ENCODE measurements around the gene NCAM2.

The NCAM2 gene

GRCh38 chr21:21162786-21163185, 164.6 kb downstream of the NCAM2 start:
- H2AFZ ChIP-seq (ENCODE audit: low read length): no peak overlapping the region
- no peak overlapping the region for H3K9ac ChIP-seq (ENCODE audit: low read length)
- no peaks in the 10 kb centered on the region for H4K20me1 ChIP-seq (ENCODE audit: insufficient read depth, low read length)
- no peaks in the 10 kb centered on the region for H3K9me3 ChIP-seq (ENCODE audit: low read length)
- H3K4me3 ChIP-seq (ENCODE audit: low read depth, low read length, poor library complexity, severe bottlenecking): no peak overlapping the region
- no peaks in the 10 kb centered on the region for H3K9me2 ChIP-seq (ENCODE audit: low read depth, low read length)
- no peaks in the 10 kb centered on the region for H3K36me3 ChIP-seq (ENCODE audit: insufficient read depth, low read length)
- no peak overlapping the region for H3K4me2 ChIP-seq (ENCODE audit: low read length)
- H3K27me3 ChIP-seq (ENCODE audit: insufficient read depth, low read length): no peaks in the 10 kb centered on the region
- H3K27ac ChIP-seq (ENCODE audit: low read depth, low read length, poor library complexity, severe bottlenecking): no peak overlapping the region
- TF ChIP-seq EZH2 (IDR thresholded peaks at IDR 0.05; ENCODE audit: borderline replicate concordance, low read length): no peak
- no peak for TF ChIP-seq CTCF (IDR thresholded peaks at IDR 0.05; ENCODE audit: low read length)
- no peaks in the 10 kb centered on the region for H3F3A ChIP-seq (ENCODE audit: insufficient read depth, low read length)
- no peaks in the 10 kb centered on the region for H3K4me1 ChIP-seq (ENCODE audit: insufficient read depth, low read length, severe bottlenecking)
- no peaks in the 10 kb centered on the region for H3K79me2 ChIP-seq (ENCODE audit: insufficient read depth, low read length)

GRCh38 chr21:21163904-21164303, 165.7 kb downstream of the NCAM2 start:
- no peaks in the 10 kb centered on the region for H3K27me3 ChIP-seq (ENCODE audit: insufficient read depth, low read length)
- no peaks in the 10 kb centered on the region for H3K79me2 ChIP-seq (ENCODE audit: insufficient read depth, low read length)
- H3K9me2 ChIP-seq (ENCODE audit: low read depth, low read length): no peaks in the 10 kb centered on the region
- H3K4me3 ChIP-seq (ENCODE audit: low read depth, low read length, poor library complexity, severe bottlenecking): no peak overlapping the region
- no peak overlapping the region for H2AFZ ChIP-seq (ENCODE audit: low read length)
- no peak for TF ChIP-seq EZH2 (IDR thresholded peaks at IDR 0.05; ENCODE audit: borderline replicate concordance, low read length)
- peak; percentile 64 for TF ChIP-seq CTCF (IDR thresholded peaks at IDR 0.05; ENCODE audit: low read length)
- H3K9ac ChIP-seq (ENCODE audit: low read length): no peak overlapping the region
- no peaks in the 10 kb centered on the region for H4K20me1 ChIP-seq (ENCODE audit: insufficient read depth, low read length)
- H3K36me3 ChIP-seq (ENCODE audit: insufficient read depth, low read length): no peaks in the 10 kb centered on the region
- H3K27ac ChIP-seq (ENCODE audit: low read depth, low read length, poor library complexity, severe bottlenecking): no peak overlapping the region
- no peaks in the 10 kb centered on the region for H3F3A ChIP-seq (ENCODE audit: insufficient read depth, low read length)
- no peak overlapping the region for H3K4me2 ChIP-seq (ENCODE audit: low read length)
- no peaks in the 10 kb centered on the region for H3K9me3 ChIP-seq (ENCODE audit: low read length)
- H3K4me1 ChIP-seq (ENCODE audit: insufficient read depth, low read length, severe bottlenecking): no peaks in the 10 kb centered on the region

- no peak overlapping the region for H3K4me3 ChIP-seq (ENCODE audit: low read depth, low read length, poor library complexity, severe bottlenecking)
- no peaks in the 10 kb centered on the region for H3K79me2 ChIP-seq (ENCODE audit: insufficient read depth, low read length)
- no peaks in the 10 kb centered on the region for H3K9me3 ChIP-seq (ENCODE audit: low read length)
- H3K9ac ChIP-seq (ENCODE audit: low read length): no peak overlapping the region
- H3K36me3 ChIP-seq (ENCODE audit: insufficient read depth, low read length): no peaks in the 10 kb centered on the region
- no peaks in the 10 kb centered on the region for H4K20me1 ChIP-seq (ENCODE audit: insufficient read depth, low read length)
- no peaks in the 10 kb centered on the region for H3K4me1 ChIP-seq (ENCODE audit: insufficient read depth, low read length, severe bottlenecking)
- no peaks in the 10 kb centered on the region for H3K27me3 ChIP-seq (ENCODE audit: insufficient read depth, low read length)
- no peak overlapping the region for H3K4me2 ChIP-seq (ENCODE audit: low read length)
- H3K27ac ChIP-seq (ENCODE audit: low read depth, low read length, poor library complexity, severe bottlenecking): no peak overlapping the region
- no peak overlapping the region for H2AFZ ChIP-seq (ENCODE audit: low read length)
- no peaks in the 10 kb centered on the region for H3K9me2 ChIP-seq (ENCODE audit: low read depth, low read length)
- H3F3A ChIP-seq (ENCODE audit: insufficient read depth, low read length): no peaks in the 10 kb centered on the region
- TF ChIP-seq EZH2 (IDR thresholded peaks at IDR 0.05; ENCODE audit: borderline replicate concordance, low read length) (no peak), CTCF (IDR thresholded peaks at IDR 0.05; ENCODE audit: low read length) (no peak)
Observed at GRCh38 chr21:21165063-21165645, 166.9 kb downstream of the NCAM2 start.

Data from OCI-LY1 (cell line).